ENCODE results near the gene USP20.

USP20 gene

GRCh38 chr9:129814432-129815223, 20.6 kb upstream of the USP20 start:
- Mint-ChIP-seq H3K27me3 (no peaks in the 10 kb centered on the region), H3K27ac (peak overlapping the region in 1 of 2 donors; percentile 50), H3K4me3 (no peak overlapping the region), H3K4me1 (peaks cover 26% of the 10 kb centered on the region), H3K9me3 (no peaks in the 10 kb centered on the region)
- DNase-seq: no peak
- ATAC-seq: peak; percentile 27

- Mint-ChIP-seq H3K27me3 (no peaks in the 10 kb centered on the region), H3K9me3 (no peaks in the 10 kb centered on the region), H3K27ac (peak overlapping the region in 1 of 2 donors; percentile 50), H3K4me1 (peaks cover 21% of the 10 kb centered on the region), H3K4me3 (no peak overlapping the region)
- ATAC-seq (peak; percentile 29), DNase-seq (no peak)
Measured at GRCh38 chr9:129815278-129815677, 20.0 kb upstream of the USP20 start.

- Mint-ChIP-seq H3K9me3 (no peaks in the 10 kb centered on the region), H3K4me3 (no peak overlapping the region), H3K27me3 (no peaks in the 10 kb centered on the region), H3K4me1 (peaks cover 15% of the 10 kb centered on the region), H3K27ac (peak overlapping the region; percentile 34 to 75)
- ATAC-seq (no peak), DNase-seq (no peak)
Measured at GRCh38 chr9:129816501-129817435, 18.5 kb upstream of the USP20 start.

GRCh38 chr9:129822898-129823541, 12.2 kb upstream of the USP20 start:
- Mint-ChIP-seq H3K4me1 (peaks cover 21% of the 10 kb centered on the region), H3K9me3 (no peaks in the 10 kb centered on the region), H3K4me3 (peak overlapping the region; percentile 89 to 94), H3K27ac (peak overlapping the region; percentile 66 to 89), H3K27me3 (no peaks in the 10 kb centered on the region)
- DNase-seq: peak in 1 of 2 donors; percentile 35
- ATAC-seq: peak; percentile 39

- peak overlapping the region; percentile 91 to 97 for H3K27ac Mint-ChIP-seq
Measured at GRCh38 chr9:129823542-129823934, 11.7 kb upstream of the USP20 start.

GRCh38 chr9:129823935-129824601, 11.2 kb upstream of the USP20 start, which contains the start of gene TOR1A:
Gene TOR1A (minus strand): TSS chr9:129824136. CDS start chr9:129824085, 51 bp downstream.
- peak; percentile 91 for ATAC-seq
- peak; percentile 88 to 93 for DNase-seq
- Mint-ChIP-seq H3K9me3 (no peaks in the 10 kb centered on the region), H3K27me3 (no peaks in the 10 kb centered on the region), H3K4me3 (peak within 1 kb of the TSS; percentile 89 to 94), H3K27ac (peak within 1 kb of the TSS; percentile 91 to 97), H3K4me1 (peaks cover 12% of the 10 kb centered on the region)

More at GRCh38 chr9:129823542-129823934, 11.7 kb upstream of the USP20 start:
- H3K4me1 Mint-ChIP-seq: peaks cover 18% of the 10 kb centered on the region
- peak; percentile 67 for ATAC-seq
- H3K4me3 Mint-ChIP-seq: peak overlapping the region; percentile 89 to 94
- H3K9me3 Mint-ChIP-seq: no peaks in the 10 kb centered on the region
- DNase-seq: no peak
- H3K27me3 Mint-ChIP-seq: no peaks in the 10 kb centered on the region

- Mint-ChIP-seq H3K4me1 (peaks cover 12% of the 10 kb centered on the region), H3K4me3 (no peak overlapping the region), H3K27me3 (no peaks in the 10 kb centered on the region), H3K27ac (no peak overlapping the region), H3K9me3 (no peaks in the 10 kb centered on the region)
- ATAC-seq (no peak), DNase-seq (no peak)
Measured at GRCh38 chr9:129826344-129826743, 8.9 kb upstream of the USP20 start.

- peaks cover 12% of the 10 kb centered on the region for H3K4me1 Mint-ChIP-seq
- H3K4me3 Mint-ChIP-seq: no peak overlapping the region
- DNase-seq: no peak
- no peaks in the 10 kb centered on the region for H3K27me3 Mint-ChIP-seq
- peak overlapping the region in 1 of 2 donors; percentile 12 for H3K27ac Mint-ChIP-seq
- no peaks in the 10 kb centered on the region for H3K9me3 Mint-ChIP-seq
- ATAC-seq: no peak
Measured at GRCh38 chr9:129826759-129827158, 8.5 kb upstream of the USP20 start.

- DNase-seq (no peak), ATAC-seq (no peak)
- Mint-ChIP-seq H3K4me1 (peaks cover 3% of the 10 kb centered on the region), H3K27me3 (no peaks in the 10 kb centered on the region), H3K4me3 (no peak overlapping the region), H3K27ac (peak overlapping the region; percentile 57 to 59), H3K9me3 (no peaks in the 10 kb centered on the region)
Measured at GRCh38 chr9:129828051-129828450, 7.2 kb upstream of the USP20 start.

- no peak for ATAC-seq
- H3K9me3 Mint-ChIP-seq: no peaks in the 10 kb centered on the region
- no peaks in the 10 kb centered on the region for H3K27me3 Mint-ChIP-seq
- DNase-seq: no peak
- peaks cover 10% of the 10 kb centered on the region for H3K4me1 Mint-ChIP-seq
- H3K4me3 Mint-ChIP-seq: no peak overlapping the region
- H3K27ac Mint-ChIP-seq: peak overlapping the region in 1 of 2 donors; percentile 28
Measured at GRCh38 chr9:129828969-129829368, 6.3 kb upstream of the USP20 start.

GRCh38 chr9:129832982-129833381, 2.3 kb upstream of the USP20 start:
- no peak for ATAC-seq
- H3K27me3 Mint-ChIP-seq: no peaks in the 10 kb centered on the region

GRCh38 chr9:129834489-129835127, 650 bp upstream of the USP20 start:
- ATAC-seq (peak; percentile 11), DNase-seq (peak in 1 of 2 donors; percentile 28)
- Mint-ChIP-seq H3K27ac (peak overlapping the region; percentile 97 to 98), H3K4me3 (peak overlapping the region; percentile 93 to 96), H3K4me1 (peaks cover 50% of the 10 kb centered on the region), H3K9me3 (no peaks in the 10 kb centered on the region), H3K27me3 (no peaks in the 10 kb centered on the region)

More at GRCh38 chr9:129832982-129833381, 2.3 kb upstream of the USP20 start:
- H3K4me3 Mint-ChIP-seq: peak overlapping the region in 1 of 2 donors; percentile 93
- DNase-seq: no peak
- peak overlapping the region in 1 of 2 donors; percentile 46 for H3K27ac Mint-ChIP-seq
- H3K4me1 Mint-ChIP-seq: peaks cover 34% of the 10 kb centered on the region
- no peaks in the 10 kb centered on the region for H3K9me3 Mint-ChIP-seq

GRCh38 chr9:129835860-129836223, 584 bp downstream of the USP20 start:
- DNase-seq (no peak), ATAC-seq (peak; percentile 10)
- H3K27me3 Mint-ChIP-seq: no peaks in the 10 kb centered on the region
- H3K4me1 Mint-ChIP-seq: peaks cover 62% of the 10 kb centered on the region
- H3K9me3 Mint-ChIP-seq: no peaks in the 10 kb centered on the region
- peak overlapping the region; percentile 88 to 97 for H3K27ac Mint-ChIP-seq
- peak overlapping the region; percentile 93 to 96 for H3K4me3 Mint-ChIP-seq

- peak; percentile 27 to 54 for DNase-seq
- Mint-ChIP-seq H3K9me3 (no peaks in the 10 kb centered on the region), H3K27me3 (no peaks in the 10 kb centered on the region), H3K4me3 (peak overlapping the region; percentile 93 to 96), H3K27ac (peak overlapping the region; percentile 88 to 97), H3K4me1 (peaks cover 68% of the 10 kb centered on the region)
- ATAC-seq: peak; percentile 22
Measured at GRCh38 chr9:129836311-129837007, 1.2 kb downstream of the USP20 start.
